IPS-NIHi7 (cell line): ENCODE data around the gene SBF1.
"Not testable (repeated sequence)": the region's sequence is repeated elsewhere in the genome, so short reads cannot be mapped to it uniquely, and the experiment has no call there.

Experiments
- DNase-seq: peaks from one replicate; pipeline ENCODE4 v3.0.0; 2012; ENCODE audit warnings: mixed read lengths; ENCODE audit errors: extremely low spot score

The SBF1 gene

DNA sequence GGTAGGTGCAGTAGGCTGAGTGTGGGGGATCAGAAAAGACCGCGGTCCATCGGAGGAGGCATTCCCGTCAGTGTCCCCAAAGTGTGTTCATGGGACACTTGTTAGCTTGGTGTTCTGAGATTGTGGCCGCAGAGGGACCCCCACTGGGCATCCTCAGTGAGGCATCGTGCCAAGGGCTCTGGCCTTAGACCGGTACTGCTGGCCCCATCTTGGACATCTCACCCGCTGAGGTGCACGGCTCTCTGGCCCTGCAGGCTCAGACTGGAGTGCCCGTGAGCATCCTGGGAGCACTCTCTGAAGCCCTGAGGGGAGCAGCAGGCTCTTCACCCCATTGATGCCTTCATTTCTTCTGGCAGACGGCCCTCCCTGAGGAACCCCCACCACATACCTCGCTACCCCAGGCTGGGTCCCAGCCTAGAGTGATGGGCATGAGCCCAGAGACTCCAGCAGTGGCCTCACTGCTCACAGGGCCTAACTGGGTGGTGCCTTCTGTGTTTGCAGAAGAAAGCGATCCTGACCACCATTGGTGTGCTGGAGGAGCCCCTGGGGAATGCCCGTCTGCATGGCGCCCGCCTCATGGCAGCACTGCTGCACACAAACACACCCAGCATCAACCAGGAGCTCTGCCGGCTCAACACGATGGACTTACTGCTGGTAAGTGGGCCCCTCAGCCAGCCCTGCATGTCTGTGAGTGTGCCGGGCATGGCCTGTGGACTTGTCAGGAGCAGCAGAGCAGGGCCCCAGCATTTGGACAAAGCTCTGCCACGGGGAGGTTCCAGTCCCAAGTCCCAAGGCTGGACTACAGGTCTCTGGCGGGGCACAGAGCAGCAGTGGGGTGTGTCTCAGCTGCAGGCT is 51.6 kb downstream of the SBF1 start:
- DNase-seq = no peak

- no peak for DNase-seq
Observed at GRCh38 chr22:50422046-50422445, 52.8 kb downstream of the SBF1 start.

- DNase-seq = no peak
Observed at GRCh38 chr22:50420581-50420980, 54.3 kb downstream of the SBF1 start.

DNA sequence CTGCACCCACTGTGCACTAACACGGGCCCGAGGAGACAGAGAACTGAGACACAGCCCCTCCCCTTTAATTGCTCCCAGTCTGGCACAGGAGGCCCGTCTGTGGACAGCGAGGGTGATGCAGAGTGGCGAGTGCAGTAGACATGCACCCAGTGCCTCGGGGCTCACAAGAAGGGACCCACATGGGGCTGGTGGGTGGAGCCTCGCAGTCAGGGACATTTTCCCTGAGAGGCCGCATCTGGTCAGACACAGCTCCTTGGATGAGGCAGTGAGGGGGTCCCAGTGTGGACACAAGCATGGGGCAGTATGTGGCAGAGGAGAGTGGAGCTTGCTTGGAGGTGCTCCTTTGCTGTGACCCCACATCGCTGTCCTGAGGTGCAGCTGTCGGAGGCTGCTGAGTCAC is 54.8 kb downstream of the SBF1 start:
- no peak for DNase-seq

- no peak for DNase-seq
Observed at GRCh38 chr22:50419116-50419515, 55.7 kb downstream of the SBF1 start.

DNA sequence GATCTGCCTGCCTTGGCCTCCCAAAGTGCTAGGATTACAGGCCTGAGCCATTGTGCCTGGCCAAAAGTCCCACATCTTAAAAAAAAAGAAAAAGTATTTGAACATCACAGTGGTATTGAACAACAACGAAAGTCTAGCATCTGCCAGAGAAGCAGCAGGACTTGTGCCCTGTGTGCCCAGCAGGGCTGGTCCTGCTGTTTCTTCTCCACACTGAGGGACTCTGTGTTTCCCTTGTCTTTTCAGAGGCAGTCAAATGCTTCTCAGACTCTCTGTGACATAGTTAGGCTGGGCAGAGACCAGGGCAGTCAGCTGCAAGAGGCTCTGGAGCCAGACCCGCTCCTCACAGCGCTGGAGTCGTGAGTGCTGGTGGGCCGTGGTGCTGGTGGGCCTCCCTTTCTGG is 56.2 kb downstream of the SBF1 start:
- no peak for DNase-seq

- DNase-seq = no peak
Observed at GRCh38 chr22:50417411-50418210, 57.2 kb downstream of the SBF1 start.

GRCh38 chr22:50416996-50417395 is 57.8 kb downstream of the SBF1 start:
- no peak for DNase-seq

DNA sequence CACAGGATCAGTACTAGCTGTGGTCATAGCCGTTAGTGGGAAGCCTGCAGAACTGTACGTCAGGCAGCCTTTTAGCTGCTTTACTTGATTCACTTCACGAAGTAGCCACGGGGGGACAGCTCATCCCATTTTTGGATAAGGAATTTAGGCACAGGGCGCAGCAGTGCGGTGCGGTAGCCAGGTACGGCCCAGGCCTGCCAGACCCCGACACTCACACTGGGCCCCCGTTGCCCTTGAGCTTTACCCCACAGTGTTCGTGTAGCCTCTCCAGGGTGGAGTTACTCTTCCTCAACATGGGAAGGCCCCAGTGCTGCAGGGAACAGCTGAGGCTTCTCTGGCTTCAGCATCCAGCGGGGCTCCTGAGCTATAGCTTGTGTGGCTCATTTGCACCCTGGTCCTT is 59.4 kb downstream of the SBF1 start:
- DNase-seq = no peak

GRCh38 chr22:50414476-50415248 is 60.2 kb downstream of the SBF1 start:
- no peak for DNase-seq

- DNase-seq = not testable (repeated sequence)
Observed at GRCh38 chr22:50408954-50409353, 65.9 kb downstream of the SBF1 start.

- no peak for DNase-seq
Observed at GRCh38 chr22:50408311-50408710, 66.5 kb downstream of the SBF1 start.

GRCh38 chr22:50406416-50407170 is 68.2 kb downstream of the SBF1 start:
- no peak for DNase-seq

DNA sequence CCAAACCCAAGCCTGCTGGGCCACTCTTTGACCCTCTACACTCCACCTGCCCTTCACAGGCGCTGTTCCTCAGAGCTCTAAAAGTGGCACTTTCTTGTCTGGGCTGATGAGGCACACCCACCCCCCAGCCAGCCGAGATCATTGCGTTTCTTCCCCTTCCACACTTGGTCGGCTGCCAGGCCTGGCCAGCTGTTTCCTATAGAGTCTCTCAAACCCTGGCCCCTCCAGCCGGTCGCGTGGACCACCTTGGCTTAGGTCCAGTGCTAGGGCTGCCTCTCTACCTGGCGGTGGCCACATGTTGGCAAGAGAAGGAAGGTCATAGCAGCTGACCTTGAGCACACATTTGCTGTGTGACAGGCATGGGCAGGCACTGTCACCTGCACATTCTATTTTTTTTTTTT is 71.1 kb downstream of the SBF1 start:
- DNase-seq = no peak

- no peak for DNase-seq
Observed at GRCh38 chr22:50401907-50402306, 72.9 kb downstream of the SBF1 start.

GRCh38 chr22:50400931-50401330 is 73.9 kb downstream of the SBF1 start:
- no peak for DNase-seq

DNA sequence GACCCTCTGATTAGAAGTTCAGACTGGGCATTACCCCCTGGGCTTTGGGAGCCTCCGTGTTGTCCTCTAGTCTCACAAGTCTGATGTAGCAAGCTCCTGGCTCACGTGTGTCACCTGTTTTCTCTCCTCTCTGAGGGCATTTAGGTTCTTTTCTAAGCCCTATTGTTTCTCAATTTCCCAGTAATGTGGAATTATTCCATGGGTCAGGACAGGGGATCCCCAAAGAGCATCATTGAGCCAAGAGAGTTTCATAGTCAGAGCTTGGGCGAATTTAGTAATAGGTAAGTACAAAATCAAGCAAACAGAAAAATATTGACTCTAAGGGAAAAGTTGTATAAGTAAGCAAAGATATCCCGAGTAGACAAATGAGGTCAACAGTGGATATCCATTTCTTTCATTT is 74.4 kb downstream of the SBF1 start:
- DNase-seq = no peak

DNA sequence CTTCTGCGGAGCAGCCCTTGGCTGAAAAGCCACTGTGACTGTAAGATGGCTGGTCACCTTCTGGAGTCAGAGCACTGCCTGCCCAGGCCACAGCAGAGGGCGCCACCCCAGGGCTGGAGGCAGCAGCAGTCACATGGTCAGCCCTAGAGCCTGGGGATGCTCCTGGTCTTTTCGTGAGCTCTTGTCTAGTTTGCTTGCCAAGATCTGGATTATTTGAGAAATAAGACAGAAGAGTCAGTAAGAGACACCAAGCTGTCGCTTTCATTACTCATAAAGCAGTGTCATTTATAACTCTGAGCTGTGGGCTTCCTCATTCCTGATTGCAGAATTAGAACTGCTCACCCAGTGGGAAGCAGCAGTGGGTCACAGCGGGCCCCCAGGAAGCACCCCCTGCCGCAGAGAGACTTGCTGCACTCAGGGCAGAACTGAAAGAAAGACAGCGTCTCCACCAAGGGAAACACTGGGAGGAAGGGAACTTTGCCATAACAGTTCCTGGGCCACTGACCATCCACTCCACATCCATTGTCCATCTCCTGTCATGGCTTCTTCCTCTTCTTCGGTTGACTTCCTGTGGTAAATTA is 75.0 kb downstream of the SBF1 start:
- peak; percentile 87 for DNase-seq

DNA sequence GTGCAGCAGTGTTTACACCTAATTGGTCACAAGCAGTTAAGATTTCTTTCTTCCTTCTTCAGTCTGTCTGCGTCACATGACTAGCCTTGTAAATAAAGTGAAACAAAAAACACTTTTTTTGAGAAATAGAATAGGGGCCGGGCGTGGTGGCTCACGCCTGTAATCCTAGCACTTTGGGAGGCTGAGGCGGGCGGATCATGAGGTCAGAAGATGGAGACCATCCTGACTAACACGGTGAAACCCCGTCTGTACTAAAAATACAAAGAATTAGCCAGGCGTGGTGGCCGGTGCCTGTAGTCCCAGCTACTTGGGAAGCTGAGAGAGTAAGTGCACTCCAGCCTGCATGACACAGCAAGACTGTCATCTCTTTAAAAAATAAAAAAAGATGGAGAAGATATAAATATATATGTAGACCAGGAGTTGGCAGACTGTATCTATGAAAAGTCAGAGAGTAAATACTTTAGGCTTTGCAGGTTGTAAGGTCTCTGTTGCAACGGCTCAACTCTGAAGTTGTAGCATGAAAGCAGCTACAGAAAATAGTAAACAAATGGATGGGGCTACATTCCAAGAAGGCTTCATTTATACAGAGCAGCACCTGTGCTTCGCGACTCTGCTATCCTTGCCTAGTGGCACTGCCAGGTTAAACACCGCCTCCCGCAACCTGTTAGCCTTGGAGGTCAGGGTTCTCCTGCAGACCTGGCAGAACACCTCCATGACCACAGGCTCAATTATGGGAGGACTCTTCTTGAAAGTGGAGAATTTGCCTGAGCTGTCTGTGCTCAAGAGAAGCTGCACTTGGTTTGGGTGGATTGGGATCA is 75.8 kb downstream of the SBF1 start:
- DNase-seq = no peak

GRCh38 chr22:50397371-50398060 is 77.3 kb downstream of the SBF1 start:
- DNase-seq = not testable (repeated sequence)
